Endothelial cell (in vitro differentiated cells): ENCODE measurements around the gene SRRM5. TPM values are rescaled to one million over a fixed set of nuclear protein-coding genes. Genes with fewer than 3 reads are reported as not detected.

ENCODE experiments used
- DNase-seq: peaks from one replicate; pipeline ENCODE4 v3.0.0; 2021; ENCODE audit warnings: low spot score
- H3K27ac Mint-ChIP-seq: one replicate; pipeline ENCODE4 v1.8.0; 2021; ENCODE audit warnings: mixed read lengths, inconsistent platforms; ENCODE audit not compliant: unreplicated experiment
- H3K27me3 Mint-ChIP-seq: one replicate; pipeline ENCODE4 v1.8.0; 2021; ENCODE audit warnings: mild to moderate bottlenecking, moderate library complexity, mixed read lengths, inconsistent platforms; ENCODE audit not compliant: unreplicated experiment
- H3K36me3 Mint-ChIP-seq: one replicate; pipeline ENCODE4 v1.8.0; 2021; ENCODE audit warnings: mild to moderate bottlenecking, low read depth, mixed read lengths, inconsistent platforms; ENCODE audit not compliant: unreplicated experiment
- H3K4me1 Mint-ChIP-seq: one replicate; pipeline ENCODE4 v1.8.0; 2021; ENCODE audit warnings: mild to moderate bottlenecking, mixed read lengths, inconsistent platforms; ENCODE audit not compliant: unreplicated experiment
- H3K4me3 Mint-ChIP-seq: one replicate; pipeline ENCODE4 v1.8.0; 2021; ENCODE audit warnings: mild to moderate bottlenecking, mixed read lengths, inconsistent platforms; ENCODE audit not compliant: unreplicated experiment
- H3K9me3 Mint-ChIP-seq: one replicate; pipeline ENCODE4 v1.8.0; 2021; ENCODE audit warnings: mixed read lengths, inconsistent platforms; ENCODE audit not compliant: unreplicated experiment
- CTCF ChIP-seq: fragments of 200-600 bp; sonication (generic); IDR thresholded peaks from one replicate; pipeline ENCODE4 v1.5.0; 2021; ENCODE audit warnings: antibody characterized with exemption; ENCODE audit not compliant: unreplicated experiment
- total RNA-seq: library from RNA; stranded (reverse); fragmentation: NEBNext Ultra II Directional; extraction: Animal tissue kit (Norgen Biotek cat#: 25700); gene quantifications from one replicate; pipeline ENCODE4 v1.2.1, GENCODE V29; 2021; ENCODE audit not compliant: unreplicated experiment

SRRM5 gene
- total RNA-seq, 1 donor from 2014 or later, result 0.26 TPM

- Mint-ChIP-seq H3K27me3 (peaks cover 7% of the 10 kb centered on the region), H3K4me1 (peaks cover 27% of the 10 kb centered on the region), H3K27ac (no peak overlapping the region), H3K4me3 (peak overlapping the region; percentile 85), H3K36me3 (peaks cover 35% of the 10 kb centered on the region), H3K9me3 (no peaks in the 10 kb centered on the region)
- no peak for DNase-seq
- no peak for TF ChIP-seq CTCF
These were observed 4.4 kb upstream of the SRRM5 start for GRCh38 chr19:43607238-43608205.

GRCh38 chr19:43609872-43610271 is 2.0 kb upstream of the SRRM5 start:
- Mint-ChIP-seq H3K27ac (peak overlapping the region; percentile 42), H3K9me3 (no peaks in the 10 kb centered on the region), H3K36me3 (peaks cover 54% of the 10 kb centered on the region), H3K4me3 (no peak overlapping the region), H3K27me3 (peaks cover 5% of the 10 kb centered on the region), H3K4me1 (peaks cover 27% of the 10 kb centered on the region)
- DNase-seq, result no peak
- no peak for TF ChIP-seq CTCF

- Mint-ChIP-seq H3K27ac (peak overlapping the region; percentile 90), H3K4me3 (peak overlapping the region; percentile 65)
These were observed 1.4 kb upstream of the SRRM5 start for GRCh38 chr19:43610493-43610892.

GRCh38 chr19:43612374-43612773 is 486 bp downstream of the SRRM5 start:
- H3K4me3 Mint-ChIP-seq, result peak overlapping the region; percentile 72
- no peak for DNase-seq
- no peaks in the 10 kb centered on the region for H3K9me3 Mint-ChIP-seq
- peak overlapping the region; percentile 21 for H3K27ac Mint-ChIP-seq
- peak; percentile 14 for TF ChIP-seq CTCF
- H3K4me1 Mint-ChIP-seq, result peaks cover 31% of the 10 kb centered on the region
- peaks cover 5% of the 10 kb centered on the region for H3K27me3 Mint-ChIP-seq
- H3K36me3 Mint-ChIP-seq, result peaks cover 43% of the 10 kb centered on the region

More at GRCh38 chr19:43610493-43610892, 1.4 kb upstream of the SRRM5 start:
- no peak for TF ChIP-seq CTCF
- H3K27me3 Mint-ChIP-seq, result peaks cover 5% of the 10 kb centered on the region
- H3K36me3 Mint-ChIP-seq, result peaks cover 53% of the 10 kb centered on the region
- no peak for DNase-seq
- no peaks in the 10 kb centered on the region for H3K9me3 Mint-ChIP-seq
- H3K4me1 Mint-ChIP-seq, result peaks cover 28% of the 10 kb centered on the region

- Mint-ChIP-seq H3K9me3 (no peaks in the 10 kb centered on the region), H3K4me3 (no peak overlapping the region), H3K36me3 (peaks cover 31% of the 10 kb centered on the region), H3K27ac (no peak overlapping the region), H3K27me3 (peaks cover 7% of the 10 kb centered on the region), H3K4me1 (peaks cover 21% of the 10 kb centered on the region)
- TF ChIP-seq CTCF, result no peak
- no peak for DNase-seq
These were observed 4.4 kb downstream of the SRRM5 start for GRCh38 chr19:43616306-43616705.
